Spleen (tissue), 7 donors: ENCODE results near the gene PTPRN2.

ENCODE experiments used
- CTCF ChIP-seq, 11 experiments: fragments of 200-600 bp in 7 of 11; fragments of 450-650 bp in 4 of 11; sonication (generic) in 4 of 11; IDR thresholded peaks in 8 of 11; conservative IDR thresholded peaks in 3 of 11; 1 replicate in 7 of 11; 2 replicates in 4 of 11; pipeline versions ENCODE4 v1.4.0 to v1.8.0; 2016 to 2021; ENCODE audit warnings: antibody characterized with exemption in 11 of 11, inconsistent platforms in 4 of 11, mild to moderate bottlenecking in 1 of 11
- POLR2A ChIP-seq, 3 donors: fragments of 450-650 bp; IDR thresholded peaks; one replicate each; pipeline ENCODE4 v1.5.1; 2017; ENCODE audit warnings: antibody characterized with exemption in 3 of 3, mild to moderate bottlenecking in 1 of 3
- donor health status: DM: no; HTN: no; CAD: no; lungs with moderate emphysema.
- donor health status: DM: no; HTN: no; CAD: no.
- donor health status: DM: no; HTN: no; CAD: no.

GRCh38 chr7:157619753-157620525 is 967.7 kb downstream of the PTPRN2 start:
- TF ChIP-seq CTCF (IDR thresholded peaks at IDR 0.05 in 8 of 11, conservative IDR thresholded peaks at IDR 0.05 in 3 of 11) (no peak), POLR2A (IDR thresholded peaks at IDR 0.05) (no peak)
